ENCODE measurements around the gene TRPM5. TPM values are rescaled to one million over a fixed set of nuclear protein-coding genes. Genes with fewer than 3 reads are reported as not detected.

Gene TRPM5
- total and polyA plus RNA-seq, 7 donors, result not detected

DNA sequence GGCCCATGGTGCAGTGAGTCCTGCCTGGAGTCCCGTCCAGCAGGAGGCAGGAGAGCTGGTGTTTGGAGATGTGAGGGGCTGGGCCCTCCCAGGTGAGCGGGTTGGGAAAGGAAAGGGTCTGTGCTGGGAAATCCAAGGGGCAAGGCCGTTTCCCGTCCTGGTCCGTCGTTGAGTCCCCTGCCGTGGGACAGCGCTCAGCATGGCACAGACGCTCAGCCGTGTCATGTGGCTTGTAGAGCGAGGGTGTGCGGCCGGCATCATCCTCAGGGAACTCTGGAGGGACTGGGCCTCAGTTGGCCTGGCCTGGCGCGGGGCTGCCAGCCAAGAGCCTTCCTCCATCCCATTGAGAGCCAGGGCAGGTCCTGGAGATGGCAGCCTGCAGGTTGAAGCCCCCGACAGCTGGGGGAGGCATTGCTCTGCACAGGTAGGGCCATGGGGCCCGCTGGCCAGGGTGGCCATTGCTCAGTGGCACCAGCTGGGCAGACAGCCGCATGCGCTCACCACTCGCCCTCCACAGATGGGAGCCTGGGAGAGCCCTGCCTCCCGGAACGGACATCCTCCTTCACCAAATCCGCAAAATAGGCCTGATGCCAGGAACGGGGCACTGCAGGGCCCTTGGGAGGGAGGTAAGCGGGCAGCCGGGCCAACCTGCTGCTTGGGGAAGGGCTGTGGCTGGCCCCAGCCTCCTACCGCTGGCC, 29.2 kb upstream of the TRPM5 start:
- intact Hi-C loops (cut with DNase I), result no loop called here
- 84 to 87% (median 85%) methylated on average over 27 of the region's 27 CpGs for WGBS, 3 donors
- Histone ChIP-seq H3K36me3 (ENCODE audit: insufficient read depth in 1 of 2, low read depth in 1 of 2) (no peaks in the 10 kb centered on the region), H3K4me1 (no peaks in the 10 kb centered on the region), H3K9me3 (no peaks in the 10 kb centered on the region), H3K4me3 (no peak overlapping the region), H3K27me3 (ENCODE audit: insufficient read depth in 3 of 3, low read length in 2 of 3) (peaks cover 0 to 29% (median 5%) of the 10 kb centered on the region in 3 donors), H3K27ac (no peak overlapping the region)
- TF ChIP-seq, protein P1, sequence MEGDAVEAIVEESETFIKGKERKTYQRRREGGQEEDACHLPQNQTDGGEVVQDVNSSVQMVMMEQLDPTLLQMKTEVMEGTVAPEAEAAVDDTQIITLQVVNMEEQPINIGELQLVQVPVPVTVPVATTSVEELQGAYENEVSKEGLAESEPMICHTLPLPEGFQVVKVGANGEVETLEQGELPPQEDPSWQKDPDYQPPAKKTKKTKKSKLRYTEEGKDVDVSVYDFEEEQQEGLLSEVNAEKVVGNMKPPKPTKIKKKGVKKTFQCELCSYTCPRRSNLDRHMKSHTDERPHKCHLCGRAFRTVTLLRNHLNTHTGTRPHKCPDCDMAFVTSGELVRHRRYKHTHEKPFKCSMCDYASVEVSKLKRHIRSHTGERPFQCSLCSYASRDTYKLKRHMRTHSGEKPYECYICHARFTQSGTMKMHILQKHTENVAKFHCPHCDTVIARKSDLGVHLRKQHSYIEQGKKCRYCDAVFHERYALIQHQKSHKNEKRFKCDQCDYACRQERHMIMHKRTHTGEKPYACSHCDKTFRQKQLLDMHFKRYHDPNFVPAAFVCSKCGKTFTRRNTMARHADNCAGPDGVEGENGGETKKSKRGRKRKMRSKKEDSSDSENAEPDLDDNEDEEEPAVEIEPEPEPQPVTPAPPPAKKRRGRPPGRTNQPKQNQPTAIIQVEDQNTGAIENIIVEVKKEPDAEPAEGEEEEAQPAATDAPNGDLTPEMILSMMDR (IDR thresholded peaks at IDR 0.05), result no peak
- ATAC-seq (no peak), DNase-seq (no peak)

DNA sequence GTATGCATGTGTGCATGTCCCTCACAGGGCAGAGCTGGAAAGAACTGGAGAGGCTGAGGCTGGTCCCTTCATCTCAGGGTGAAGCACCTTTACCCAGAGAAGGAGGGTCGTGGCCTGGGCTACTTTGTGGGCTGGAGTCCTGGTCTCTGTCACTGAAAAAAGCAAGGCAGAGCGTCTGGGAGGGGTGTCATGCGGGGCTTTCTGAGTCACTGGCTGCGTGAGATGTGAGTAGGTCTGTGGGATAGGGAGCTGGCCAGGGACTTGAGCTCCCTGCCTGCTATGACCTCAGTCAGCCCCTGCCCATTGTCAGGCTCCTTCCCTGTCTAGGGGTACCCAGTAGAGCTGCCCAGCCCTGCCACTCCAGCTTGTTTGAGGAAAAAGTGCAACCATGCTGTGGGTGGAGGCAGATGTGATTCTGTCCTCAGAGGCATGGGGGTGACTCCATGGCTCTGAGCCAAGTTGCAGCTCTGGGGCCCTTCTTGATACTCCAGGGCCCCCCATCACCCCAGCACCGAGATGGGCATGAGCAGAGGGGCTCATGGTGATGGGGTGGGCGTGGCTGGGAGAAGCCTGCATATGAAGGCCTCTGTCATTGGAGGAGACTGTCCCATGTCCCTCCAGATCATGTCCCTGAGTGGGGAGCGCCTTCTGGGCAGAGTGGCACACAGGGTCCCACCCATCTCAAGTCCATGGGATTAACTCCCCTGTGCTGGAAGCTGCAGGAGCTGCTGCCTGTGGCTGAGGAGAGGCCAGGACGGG, 28.3 kb upstream of the TRPM5 start:
- Histone ChIP-seq H3K4me1 (no peaks in the 10 kb centered on the region), H3K27ac (no peak overlapping the region), H3K36me3 (ENCODE audit: insufficient read depth in 1 of 2, low read depth in 1 of 2) (no peaks in the 10 kb centered on the region), H3K4me3 (no peak overlapping the region), H3K27me3 (ENCODE audit: insufficient read depth in 3 of 3, low read length in 2 of 3) (peaks cover 0 to 29% (median 5%) of the 10 kb centered on the region in 3 donors), H3K9me3 (no peaks in the 10 kb centered on the region)
- intact Hi-C loops (cut with DNase I), result no loop called here
- WGBS, 3 donors, result 74 to 82% (median 79%) methylated on average over 8 of the region's 8 CpGs
- ATAC-seq (no peak), DNase-seq (no peak)
- TF ChIP-seq, protein P1 (IDR thresholded peaks at IDR 0.05), result no peak

DNA sequence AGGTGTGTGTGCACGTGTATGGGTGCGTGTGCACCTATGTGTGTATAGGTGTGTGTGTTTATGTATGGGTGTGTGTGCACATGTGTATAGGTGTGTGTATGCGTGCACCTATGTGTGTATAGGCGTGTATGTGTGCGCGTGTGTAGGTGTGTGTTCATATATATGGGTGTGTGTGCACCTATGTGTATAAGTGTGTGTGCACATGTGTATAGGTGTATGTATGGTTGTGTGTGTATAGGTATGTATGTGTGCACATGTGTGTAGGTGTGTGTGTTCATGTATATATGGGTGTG, 27.4 kb upstream of the TRPM5 start:
- WGBS, 3 donors, result 92 to 96% (median 96%) methylated on average over 6 of the region's 6 CpGs
- no peak for ATAC-seq
- Histone ChIP-seq H3K4me1 (no peaks in the 10 kb centered on the region), H3K9me3 (no peaks in the 10 kb centered on the region), H3K27me3 (ENCODE audit: insufficient read depth in 3 of 3, low read length in 2 of 3) (peaks cover 0 to 25% (median 5%) of the 10 kb centered on the region in 3 donors), H3K27ac (no peak overlapping the region), H3K36me3 (ENCODE audit: insufficient read depth in 1 of 2, low read depth in 1 of 2) (no peaks in the 10 kb centered on the region), H3K4me3 (no peak overlapping the region)
- intact Hi-C loops (cut with DNase I), result no loop called here
- TF ChIP-seq, protein P1 (IDR thresholded peaks at IDR 0.05), result no peak
- DNase-seq, result no peak

DNA sequence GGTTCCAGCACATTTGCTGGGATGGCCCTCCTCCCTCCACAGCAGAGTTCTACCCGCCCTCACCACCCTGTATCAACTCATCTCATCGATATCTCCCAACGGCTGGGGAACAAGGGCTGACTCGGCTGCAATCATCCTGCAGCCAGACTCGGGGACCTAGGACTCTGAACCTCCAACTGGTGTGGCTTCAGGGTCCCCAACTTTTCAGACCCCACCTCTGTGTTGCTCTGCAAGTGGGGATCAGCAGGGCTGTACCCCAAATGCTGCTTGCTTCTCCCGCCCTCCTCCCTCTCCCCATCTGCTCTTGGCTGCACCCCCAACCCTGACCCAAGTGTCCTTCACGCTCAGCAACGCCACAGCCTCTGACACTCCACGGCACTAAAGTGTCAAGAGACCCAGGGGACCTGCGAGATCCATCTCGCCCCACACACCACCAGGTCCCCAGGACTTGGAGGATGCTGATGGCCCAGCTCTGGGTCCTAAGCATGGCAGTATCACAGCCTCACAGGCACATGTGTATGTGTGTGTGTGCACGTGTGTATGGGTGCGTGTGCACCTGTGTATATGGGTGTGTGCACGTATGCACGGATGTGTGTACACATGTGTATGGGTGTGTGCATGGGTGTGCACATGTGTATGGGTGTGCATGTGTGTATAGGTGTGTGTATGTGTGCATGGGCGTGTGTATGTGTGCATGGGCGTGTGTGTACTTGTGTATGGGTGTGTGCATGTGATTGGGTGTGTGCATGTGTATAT, 26.9 kb upstream of the TRPM5 start:
- ATAC-seq, result no peak
- intact Hi-C loops (cut with DNase I), result no loop called here
- 72 to 78% (median 73%) methylated on average over 17 of the region's 17 CpGs for WGBS, 3 donors

More for the DNA sequence above, 26.9 kb upstream of the TRPM5 start:
- no peaks in the 10 kb centered on the region for H3K9me3 ChIP-seq
- no peaks in the 10 kb centered on the region for H3K4me1 ChIP-seq
- H3K4me3 ChIP-seq, result no peak overlapping the region
- H3K27ac ChIP-seq, result no peak overlapping the region
- TF ChIP-seq, protein P1 (IDR thresholded peaks at IDR 0.05), result no peak
- no peaks in the 10 kb centered on the region for H3K36me3 ChIP-seq (ENCODE audit: insufficient read depth in 1 of 2, low read depth in 1 of 2)
- DNase-seq, result no peak
- peaks cover 0 to 20% (median 5%) of the 10 kb centered on the region in 3 donors for H3K27me3 ChIP-seq (ENCODE audit: insufficient read depth in 3 of 3, low read length in 2 of 3)
